Measurements from ENCODE around the gene SUSD2. TPM values are rescaled to one million over a fixed set of nuclear protein-coding genes. Genes with fewer than 3 reads are reported as not detected.

SUSD2 gene
- total and polyA plus RNA-seq, 4 donors, result 0.14 to 2.5 (median 0.52) TPM

DNA sequence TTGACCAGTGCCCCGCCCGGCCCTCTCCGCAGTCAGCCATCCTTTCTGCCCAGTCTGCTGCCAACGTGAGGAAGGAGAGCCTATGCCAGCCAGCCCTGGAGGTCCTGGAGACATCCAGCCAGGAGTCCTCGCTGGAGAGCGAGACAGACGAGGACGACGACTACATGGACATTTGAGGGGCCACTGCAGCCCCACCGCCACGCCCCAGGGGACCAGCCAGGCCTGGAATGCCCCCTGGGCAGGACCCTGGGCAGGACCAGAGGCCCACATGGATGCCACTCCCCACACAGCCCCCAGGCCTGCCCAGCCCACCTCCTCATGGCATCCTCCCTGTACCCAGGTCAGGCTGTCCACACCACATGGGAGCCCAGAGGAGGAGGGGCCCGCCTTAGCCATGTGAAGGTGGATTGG lies 3.3 kb upstream of the SUSD2 start:
- H3K9me3 ChIP-seq (ENCODE audit: control insufficient read depth in 4 of 4, low read length in 3 of 4), result no peaks in the 10 kb centered on the region
- H3K27me3 ChIP-seq (ENCODE audit: control insufficient read depth in 4 of 4, insufficient read depth in 4 of 4, low read length in 3 of 4), result no peaks in the 10 kb centered on the region
- no peak for TF ChIP-seq RXRA (IDR thresholded peaks at IDR 0.05)
- no peak for TF ChIP-seq CTCF (IDR thresholded peaks at IDR 0.05; ENCODE audit: low read depth, low read length, missing input control)
- no peak for TF ChIP-seq ZBTB33 (IDR thresholded peaks at IDR 0.05)
- no peak for TF ChIP-seq TAF1 (conservative IDR thresholded peaks at IDR 0.05)
- TF ChIP-seq SP1 (IDR thresholded peaks at IDR 0.05), result no peak
- no peak for TF ChIP-seq GABPA (IDR thresholded peaks at IDR 0.05 in 1 of 2, conservative IDR thresholded peaks at IDR 0.05 in 1 of 2)
- TF ChIP-seq FOXA1 (IDR thresholded peaks at IDR 0.05), result no peak
- no peak for TF ChIP-seq FOXA2 (IDR thresholded peaks at IDR 0.05)
- TF ChIP-seq, protein P1, sequence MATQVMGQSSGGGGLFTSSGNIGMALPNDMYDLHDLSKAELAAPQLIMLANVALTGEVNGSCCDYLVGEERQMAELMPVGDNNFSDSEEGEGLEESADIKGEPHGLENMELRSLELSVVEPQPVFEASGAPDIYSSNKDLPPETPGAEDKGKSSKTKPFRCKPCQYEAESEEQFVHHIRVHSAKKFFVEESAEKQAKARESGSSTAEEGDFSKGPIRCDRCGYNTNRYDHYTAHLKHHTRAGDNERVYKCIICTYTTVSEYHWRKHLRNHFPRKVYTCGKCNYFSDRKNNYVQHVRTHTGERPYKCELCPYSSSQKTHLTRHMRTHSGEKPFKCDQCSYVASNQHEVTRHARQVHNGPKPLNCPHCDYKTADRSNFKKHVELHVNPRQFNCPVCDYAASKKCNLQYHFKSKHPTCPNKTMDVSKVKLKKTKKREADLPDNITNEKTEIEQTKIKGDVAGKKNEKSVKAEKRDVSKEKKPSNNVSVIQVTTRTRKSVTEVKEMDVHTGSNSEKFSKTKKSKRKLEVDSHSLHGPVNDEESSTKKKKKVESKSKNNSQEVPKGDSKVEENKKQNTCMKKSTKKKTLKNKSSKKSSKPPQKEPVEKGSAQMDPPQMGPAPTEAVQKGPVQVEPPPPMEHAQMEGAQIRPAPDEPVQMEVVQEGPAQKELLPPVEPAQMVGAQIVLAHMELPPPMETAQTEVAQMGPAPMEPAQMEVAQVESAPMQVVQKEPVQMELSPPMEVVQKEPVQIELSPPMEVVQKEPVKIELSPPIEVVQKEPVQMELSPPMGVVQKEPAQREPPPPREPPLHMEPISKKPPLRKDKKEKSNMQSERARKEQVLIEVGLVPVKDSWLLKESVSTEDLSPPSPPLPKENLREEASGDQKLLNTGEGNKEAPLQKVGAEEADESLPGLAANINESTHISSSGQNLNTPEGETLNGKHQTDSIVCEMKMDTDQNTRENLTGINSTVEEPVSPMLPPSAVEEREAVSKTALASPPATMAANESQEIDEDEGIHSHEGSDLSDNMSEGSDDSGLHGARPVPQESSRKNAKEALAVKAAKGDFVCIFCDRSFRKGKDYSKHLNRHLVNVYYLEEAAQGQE (IDR thresholded peaks at IDR 0.05), result no peak
- TF ChIP-seq EGR1 (IDR thresholded peaks at IDR 0.05; ENCODE audit: low read depth in 2 of 2), result no peak
- TF ChIP-seq, protein P2, sequence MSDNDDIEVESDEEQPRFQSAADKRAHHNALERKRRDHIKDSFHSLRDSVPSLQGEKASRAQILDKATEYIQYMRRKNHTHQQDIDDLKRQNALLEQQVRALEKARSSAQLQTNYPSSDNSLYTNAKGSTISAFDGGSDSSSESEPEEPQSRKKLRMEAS (IDR thresholded peaks at IDR 0.05), result no peak
- no peak for TF ChIP-seq YY1 (IDR thresholded peaks at IDR 0.05)
- TF ChIP-seq, protein P3, sequence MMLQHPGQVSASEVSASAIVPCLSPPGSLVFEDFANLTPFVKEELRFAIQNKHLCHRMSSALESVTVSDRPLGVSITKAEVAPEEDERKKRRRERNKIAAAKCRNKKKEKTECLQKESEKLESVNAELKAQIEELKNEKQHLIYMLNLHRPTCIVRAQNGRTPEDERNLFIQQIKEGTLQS (IDR thresholded peaks at IDR 0.05), result no peak
- TF ChIP-seq NR2F2 (IDR thresholded peaks at IDR 0.05), result no peak
- no peak for TF ChIP-seq HNF4A (conservative IDR thresholded peaks at IDR 0.05)
- no peak for TF ChIP-seq HNF4G (IDR thresholded peaks at IDR 0.05)
- no peak for TF ChIP-seq JUND (IDR thresholded peaks at IDR 0.05)
- TF ChIP-seq RAD21 (IDR thresholded peaks at IDR 0.05), result no peak
- no peak overlapping the region for H3K27ac ChIP-seq (ENCODE audit: low read depth in 1 of 2, low read length in 2 of 2)
- peaks cover 0 to 16% (median 5%) of the 10 kb centered on the region in 4 donors for H3K36me3 ChIP-seq (ENCODE audit: control insufficient read depth in 4 of 4, insufficient read depth in 3 of 4, low read depth in 1 of 4, low read length in 3 of 4)
- WGBS, result 93% methylated on average over 12 of the region's 12 CpGs
- peaks cover 0 to 14% (median 6%) of the 10 kb centered on the region in 4 donors for H3K4me1 ChIP-seq (ENCODE audit: control insufficient read depth in 4 of 4, insufficient read depth in 4 of 4, low read length in 3 of 4)
- no peak overlapping the region for H3K4me3 ChIP-seq (ENCODE audit: low read depth in 1 of 3, low read length in 3 of 3)
- no peak overlapping the region for H3K9ac ChIP-seq (ENCODE audit: low read depth in 1 of 2, low read length in 2 of 2)
- DNase-seq (ENCODE audit: low spot score), result no peak
